ENCODE results near the gene LIF. TPM values are rescaled to one million over a fixed set of nuclear protein-coding genes. Genes with fewer than 3 reads are reported as not detected.

Gene LIF
- total and polyA plus RNA-seq, 4 donors, result 0.08 to 0.10 (median 0.09) TPM; not detected in 1

GRCh38 chr22:30265823-30266444 lies 19.4 kb upstream of the LIF start:
- peak overlapping the region in 2 of 3 donors; percentile 16 to 29 for H3K4me3 ChIP-seq (ENCODE audit: low read depth in 1 of 3, low read length in 3 of 3)
- DNase-seq (ENCODE audit: low spot score), result peak; percentile 68
- TF ChIP-seq GABPA (IDR thresholded peaks at IDR 0.05 in 1 of 2, conservative IDR thresholded peaks at IDR 0.05 in 1 of 2) (no peak), FOXA1 (IDR thresholded peaks at IDR 0.05) (no peak), TAF1 (conservative IDR thresholded peaks at IDR 0.05) (no peak), YY1 (IDR thresholded peaks at IDR 0.05) (no peak), ATF3 (IDR thresholded peaks at IDR 0.05) (no peak), FOXA2 (IDR thresholded peaks at IDR 0.05) (no peak), NR2F2 (IDR thresholded peaks at IDR 0.05) (no peak), EGR1 (IDR thresholded peaks at IDR 0.05; ENCODE audit: low read depth in 2 of 2) (no peak), JUND (IDR thresholded peaks at IDR 0.05) (no peak), MAX (IDR thresholded peaks at IDR 0.05) (no peak), RAD21 (IDR thresholded peaks at IDR 0.05) (no peak), RXRA (IDR thresholded peaks at IDR 0.05) (no peak), SP1 (IDR thresholded peaks at IDR 0.05) (no peak)
- TF ChIP-seq, protein P1, sequence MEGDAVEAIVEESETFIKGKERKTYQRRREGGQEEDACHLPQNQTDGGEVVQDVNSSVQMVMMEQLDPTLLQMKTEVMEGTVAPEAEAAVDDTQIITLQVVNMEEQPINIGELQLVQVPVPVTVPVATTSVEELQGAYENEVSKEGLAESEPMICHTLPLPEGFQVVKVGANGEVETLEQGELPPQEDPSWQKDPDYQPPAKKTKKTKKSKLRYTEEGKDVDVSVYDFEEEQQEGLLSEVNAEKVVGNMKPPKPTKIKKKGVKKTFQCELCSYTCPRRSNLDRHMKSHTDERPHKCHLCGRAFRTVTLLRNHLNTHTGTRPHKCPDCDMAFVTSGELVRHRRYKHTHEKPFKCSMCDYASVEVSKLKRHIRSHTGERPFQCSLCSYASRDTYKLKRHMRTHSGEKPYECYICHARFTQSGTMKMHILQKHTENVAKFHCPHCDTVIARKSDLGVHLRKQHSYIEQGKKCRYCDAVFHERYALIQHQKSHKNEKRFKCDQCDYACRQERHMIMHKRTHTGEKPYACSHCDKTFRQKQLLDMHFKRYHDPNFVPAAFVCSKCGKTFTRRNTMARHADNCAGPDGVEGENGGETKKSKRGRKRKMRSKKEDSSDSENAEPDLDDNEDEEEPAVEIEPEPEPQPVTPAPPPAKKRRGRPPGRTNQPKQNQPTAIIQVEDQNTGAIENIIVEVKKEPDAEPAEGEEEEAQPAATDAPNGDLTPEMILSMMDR (IDR thresholded peaks at IDR 0.05; ENCODE audit: low read depth, low read length, missing input control), result no peak
- TF ChIP-seq, protein P2, sequence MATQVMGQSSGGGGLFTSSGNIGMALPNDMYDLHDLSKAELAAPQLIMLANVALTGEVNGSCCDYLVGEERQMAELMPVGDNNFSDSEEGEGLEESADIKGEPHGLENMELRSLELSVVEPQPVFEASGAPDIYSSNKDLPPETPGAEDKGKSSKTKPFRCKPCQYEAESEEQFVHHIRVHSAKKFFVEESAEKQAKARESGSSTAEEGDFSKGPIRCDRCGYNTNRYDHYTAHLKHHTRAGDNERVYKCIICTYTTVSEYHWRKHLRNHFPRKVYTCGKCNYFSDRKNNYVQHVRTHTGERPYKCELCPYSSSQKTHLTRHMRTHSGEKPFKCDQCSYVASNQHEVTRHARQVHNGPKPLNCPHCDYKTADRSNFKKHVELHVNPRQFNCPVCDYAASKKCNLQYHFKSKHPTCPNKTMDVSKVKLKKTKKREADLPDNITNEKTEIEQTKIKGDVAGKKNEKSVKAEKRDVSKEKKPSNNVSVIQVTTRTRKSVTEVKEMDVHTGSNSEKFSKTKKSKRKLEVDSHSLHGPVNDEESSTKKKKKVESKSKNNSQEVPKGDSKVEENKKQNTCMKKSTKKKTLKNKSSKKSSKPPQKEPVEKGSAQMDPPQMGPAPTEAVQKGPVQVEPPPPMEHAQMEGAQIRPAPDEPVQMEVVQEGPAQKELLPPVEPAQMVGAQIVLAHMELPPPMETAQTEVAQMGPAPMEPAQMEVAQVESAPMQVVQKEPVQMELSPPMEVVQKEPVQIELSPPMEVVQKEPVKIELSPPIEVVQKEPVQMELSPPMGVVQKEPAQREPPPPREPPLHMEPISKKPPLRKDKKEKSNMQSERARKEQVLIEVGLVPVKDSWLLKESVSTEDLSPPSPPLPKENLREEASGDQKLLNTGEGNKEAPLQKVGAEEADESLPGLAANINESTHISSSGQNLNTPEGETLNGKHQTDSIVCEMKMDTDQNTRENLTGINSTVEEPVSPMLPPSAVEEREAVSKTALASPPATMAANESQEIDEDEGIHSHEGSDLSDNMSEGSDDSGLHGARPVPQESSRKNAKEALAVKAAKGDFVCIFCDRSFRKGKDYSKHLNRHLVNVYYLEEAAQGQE (IDR thresholded peaks at IDR 0.05), result no peak
- TF ChIP-seq, protein P3, sequence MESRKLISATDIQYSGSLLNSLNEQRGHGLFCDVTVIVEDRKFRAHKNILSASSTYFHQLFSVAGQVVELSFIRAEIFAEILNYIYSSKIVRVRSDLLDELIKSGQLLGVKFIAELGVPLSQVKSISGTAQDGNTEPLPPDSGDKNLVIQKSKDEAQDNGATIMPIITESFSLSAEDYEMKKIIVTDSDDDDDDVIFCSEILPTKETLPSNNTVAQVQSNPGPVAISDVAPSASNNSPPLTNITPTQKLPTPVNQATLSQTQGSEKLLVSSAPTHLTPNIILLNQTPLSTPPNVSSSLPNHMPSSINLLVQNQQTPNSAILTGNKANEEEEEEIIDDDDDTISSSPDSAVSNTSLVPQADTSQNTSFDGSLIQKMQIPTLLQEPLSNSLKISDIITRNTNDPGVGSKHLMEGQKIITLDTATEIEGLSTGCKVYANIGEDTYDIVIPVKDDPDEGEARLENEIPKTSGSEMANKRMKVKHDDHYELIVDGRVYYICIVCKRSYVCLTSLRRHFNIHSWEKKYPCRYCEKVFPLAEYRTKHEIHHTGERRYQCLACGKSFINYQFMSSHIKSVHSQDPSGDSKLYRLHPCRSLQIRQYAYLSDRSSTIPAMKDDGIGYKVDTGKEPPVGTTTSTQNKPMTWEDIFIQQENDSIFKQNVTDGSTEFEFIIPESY (IDR thresholded peaks at IDR 0.05), result no peak
- peak overlapping the region; percentile 69 to 80 for H3K27ac ChIP-seq (ENCODE audit: low read depth in 1 of 2, low read length in 2 of 2)
- no peaks in the 10 kb centered on the region for H3K27me3 ChIP-seq (ENCODE audit: control insufficient read depth in 4 of 4, insufficient read depth in 4 of 4, low read length in 3 of 4)
- WGBS, result 76% methylated on average over 24 of the region's 24 CpGs
- no peak overlapping the region for H3K9ac ChIP-seq (ENCODE audit: low read depth in 1 of 2, low read length in 2 of 2)
- H3K4me1 ChIP-seq (ENCODE audit: control insufficient read depth in 4 of 4, insufficient read depth in 4 of 4, low read length in 3 of 4), result peaks cover 0 to 4% (median 2%) of the 10 kb centered on the region in 4 donors
- no peaks in the 10 kb centered on the region for H3K9me3 ChIP-seq (ENCODE audit: control insufficient read depth in 4 of 4, low read length in 3 of 4)
- H3K36me3 ChIP-seq (ENCODE audit: control insufficient read depth in 4 of 4, insufficient read depth in 3 of 4, low read depth in 1 of 4, low read length in 3 of 4), result no peaks in the 10 kb centered on the region

All from liver (tissue), 9 donors.